NCI-H2081 (cell line): Measurements from ENCODE around the gene GBP1.
"Not testable (repeated sequence)": the region's sequence is repeated elsewhere in the genome, so short reads cannot be mapped to it uniquely, and the experiment has no call there.

Source experiments
- DNase-seq, 2 experiments: peaks; one replicate each; lab custom pipeline; 2025; lab: John Stamatoyannopoulos, UW

Gene GBP1

GRCh38 chr1:89065079-89065868 is at the start of gene GBP1:
TSS of gene GBP1 (minus strand) at chr1:89065208. CDS start at chr1:89063234, 1,974 bp downstream.
- DNase-seq = no peak

DNA sequence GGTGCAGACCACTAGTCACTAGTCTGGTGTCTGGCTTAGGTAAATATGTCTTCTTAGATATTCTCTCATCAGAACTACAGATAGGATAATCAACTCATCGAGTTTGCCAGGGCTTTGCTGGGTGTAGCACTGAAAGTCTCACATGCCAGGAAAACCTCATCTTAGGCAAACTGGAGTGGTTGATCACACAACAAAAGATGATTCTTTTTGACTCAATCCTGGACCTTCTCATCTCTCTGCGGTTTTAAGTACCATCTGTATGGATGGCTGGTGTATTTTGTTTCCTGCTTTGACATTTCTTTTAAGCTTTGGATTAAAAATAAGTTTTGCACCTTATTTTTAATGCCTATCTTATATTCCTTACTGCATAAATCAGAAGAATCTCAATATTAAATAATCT is 49.7 kb upstream of the GBP1 start:
- no peak for DNase-seq

- no peak for DNase-seq
Observed at GRCh38 chr1:89112871-89113613, 48.0 kb upstream of the GBP1 start.

DNA sequence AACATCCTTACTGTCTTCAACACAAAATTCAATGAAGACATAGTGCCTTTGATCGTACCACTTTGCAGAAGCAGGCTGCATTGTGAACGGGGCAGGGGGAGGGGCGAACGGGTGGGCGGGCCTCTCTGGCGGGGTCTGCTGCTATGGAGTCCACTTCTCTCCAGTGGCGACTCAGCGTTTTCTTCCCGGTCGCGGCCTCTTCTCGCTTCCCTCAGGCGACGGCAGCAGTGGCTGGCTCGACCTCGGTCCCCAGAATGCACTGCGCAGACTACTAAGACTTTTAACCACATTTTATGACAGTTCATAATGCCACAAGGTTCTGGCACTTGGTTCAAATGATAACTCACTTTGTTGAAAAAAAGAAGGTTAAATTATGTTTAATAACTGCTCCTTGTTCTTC is 39.7 kb upstream of the GBP1 start:
- DNase-seq = no peak

DNA sequence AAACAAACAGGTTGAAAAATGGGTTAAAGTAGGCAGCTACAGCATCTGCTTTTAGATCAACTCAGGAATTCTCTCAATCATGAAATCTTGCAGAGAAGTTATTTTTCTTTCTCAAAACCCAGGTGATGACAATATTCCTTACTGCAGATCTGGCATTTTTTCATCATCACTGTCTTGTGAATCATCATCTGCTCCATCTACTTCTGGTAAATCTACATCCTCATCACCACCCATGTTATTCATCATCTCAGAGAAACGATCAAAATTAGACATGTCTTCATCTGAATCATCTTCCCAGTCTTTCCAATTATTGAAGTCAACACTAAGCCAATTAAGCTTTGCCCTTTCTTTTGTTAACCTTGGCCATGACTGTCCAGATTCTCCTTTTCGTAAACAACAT is 39.1 kb upstream of the GBP1 start:
- no peak for DNase-seq

DNA sequence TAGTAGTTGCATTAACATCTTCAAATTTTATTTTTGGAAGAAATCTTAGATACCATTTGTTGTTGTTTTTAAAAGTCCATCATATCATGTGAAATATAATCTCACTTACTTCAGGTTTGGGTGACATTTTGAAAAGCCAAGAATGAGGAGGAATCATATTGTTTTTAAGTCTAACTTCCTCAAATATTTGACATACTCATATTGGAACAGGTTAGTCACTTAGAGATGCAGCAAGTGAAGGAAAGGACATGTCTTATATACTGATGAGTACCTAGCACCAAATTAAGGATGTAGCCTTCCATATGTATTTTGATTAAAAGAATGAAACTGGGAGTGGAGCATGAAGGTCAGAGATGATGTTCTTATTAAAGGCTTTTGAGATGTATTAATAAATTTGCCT is 37.0 kb upstream of the GBP1 start:
- no peak for DNase-seq

DNA sequence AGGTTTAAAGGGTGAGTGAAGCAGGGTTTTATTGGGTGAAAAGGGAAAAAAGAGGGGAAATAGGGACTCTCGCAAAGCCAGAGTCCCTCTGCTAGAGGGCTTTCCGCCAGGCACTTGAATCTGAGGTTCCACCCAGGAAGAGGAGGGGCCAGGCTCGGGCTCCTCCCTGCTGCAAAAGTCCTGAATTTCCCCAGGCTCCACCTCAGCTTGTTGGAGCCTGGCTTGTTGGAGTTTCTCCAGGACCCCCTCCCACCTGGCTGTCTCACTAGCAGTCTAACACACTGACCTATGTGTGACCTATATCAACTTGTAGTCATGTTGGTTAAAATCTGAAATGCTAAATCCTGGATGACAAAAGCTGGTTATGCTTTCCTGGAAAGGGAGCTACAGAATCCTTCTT is 35.4 kb upstream of the GBP1 start:
- no peak for DNase-seq

DNA sequence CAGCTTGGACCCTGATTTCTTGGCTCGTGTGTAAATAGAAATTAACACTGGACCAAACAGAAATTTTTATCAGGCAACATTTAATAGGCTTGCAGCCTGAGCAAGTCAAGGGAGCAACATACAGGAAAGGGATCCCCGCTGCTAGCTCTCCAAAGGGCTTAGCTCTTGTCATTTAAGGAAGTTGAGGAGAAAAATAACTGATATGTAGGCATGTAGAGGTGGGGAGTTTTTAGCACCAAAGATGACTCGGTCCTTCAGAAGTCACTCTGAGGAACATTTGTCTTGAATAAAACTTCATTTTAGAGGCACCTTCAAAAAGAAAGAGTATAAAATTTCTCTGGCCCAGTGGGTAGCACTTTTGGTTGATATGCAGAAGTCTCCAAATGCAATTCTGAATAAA is 33.8 kb upstream of the GBP1 start:
- no peak for DNase-seq

DNA sequence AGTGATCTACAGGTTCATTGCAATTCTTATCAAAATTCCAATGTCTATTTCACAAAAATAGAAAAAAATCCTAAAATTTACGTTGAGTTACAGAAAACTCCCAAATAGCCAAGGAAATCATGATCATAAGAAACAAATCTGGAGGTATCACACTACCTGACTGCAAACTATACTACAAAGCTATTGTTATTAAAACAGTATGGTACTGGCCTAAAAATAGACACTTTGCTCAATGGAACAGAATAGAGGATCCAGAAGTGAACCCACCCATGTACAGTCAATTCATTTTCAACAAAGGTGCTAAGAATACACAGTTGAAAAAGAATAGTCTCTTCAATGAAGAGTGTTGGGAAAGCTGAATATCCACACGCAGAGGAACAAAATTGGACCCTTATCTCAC is 30.7 kb upstream of the GBP1 start:
- no peak for DNase-seq

DNA sequence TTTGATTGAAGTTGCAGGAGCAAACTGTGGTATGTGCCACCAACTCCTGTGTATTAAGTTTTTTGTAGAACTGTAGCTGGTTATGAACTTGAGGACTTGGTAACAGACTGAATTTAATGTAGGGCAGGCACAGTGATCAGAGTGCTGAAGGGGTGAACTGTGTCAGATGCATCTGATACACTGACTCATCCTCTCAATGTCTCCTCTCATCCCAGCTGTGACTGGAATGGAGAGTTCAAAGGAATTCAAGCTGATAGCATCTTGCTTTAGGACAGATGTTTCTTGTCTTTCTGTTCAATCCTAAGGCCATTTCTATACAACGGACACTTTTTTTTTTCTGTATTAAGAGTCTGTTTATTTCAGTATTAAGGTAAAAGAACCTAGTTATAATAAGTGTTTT is 25.0 kb upstream of the GBP1 start:
- DNase-seq = no peak

DNA sequence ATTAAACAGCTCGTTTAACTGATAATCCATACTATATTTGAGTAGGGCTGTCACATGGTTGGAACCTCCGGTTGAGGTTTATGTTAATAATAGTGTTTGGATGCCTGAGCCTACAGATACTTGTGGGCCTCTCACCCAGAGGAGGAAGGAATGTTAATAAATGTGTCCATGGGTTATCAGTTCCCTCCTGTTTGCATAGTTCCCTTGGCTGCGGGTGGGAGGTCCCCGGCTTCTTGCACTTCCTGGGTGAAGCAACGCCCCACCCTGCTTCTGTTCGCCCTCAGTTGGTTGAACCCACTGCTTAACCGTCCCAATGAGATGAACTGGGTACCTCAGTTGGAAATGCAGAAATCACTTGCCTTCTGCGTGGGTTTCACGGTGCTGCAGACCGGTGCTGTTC is 23.6 kb upstream of the GBP1 start:
- no peak for DNase-seq

DNA sequence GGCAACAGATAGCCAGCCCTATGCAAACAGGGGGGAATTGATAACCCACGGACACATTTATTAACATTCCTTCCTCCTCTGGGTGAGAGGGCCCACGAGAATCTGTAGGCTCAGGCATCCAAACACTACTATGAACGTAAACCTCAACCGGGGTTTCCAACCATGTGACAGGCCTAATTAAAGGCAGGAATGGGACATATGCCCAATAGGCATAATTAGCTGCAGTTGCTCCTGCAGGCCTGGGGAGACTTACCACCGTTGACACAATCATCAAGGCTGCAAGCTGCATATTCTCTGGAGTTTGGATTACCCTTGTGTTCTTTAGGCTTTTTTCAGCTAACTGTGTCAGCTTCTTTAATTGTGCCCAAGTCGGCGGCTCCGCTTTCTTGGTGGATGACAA is 22.2 kb upstream of the GBP1 start:
- DNase-seq = no peak

DNA sequence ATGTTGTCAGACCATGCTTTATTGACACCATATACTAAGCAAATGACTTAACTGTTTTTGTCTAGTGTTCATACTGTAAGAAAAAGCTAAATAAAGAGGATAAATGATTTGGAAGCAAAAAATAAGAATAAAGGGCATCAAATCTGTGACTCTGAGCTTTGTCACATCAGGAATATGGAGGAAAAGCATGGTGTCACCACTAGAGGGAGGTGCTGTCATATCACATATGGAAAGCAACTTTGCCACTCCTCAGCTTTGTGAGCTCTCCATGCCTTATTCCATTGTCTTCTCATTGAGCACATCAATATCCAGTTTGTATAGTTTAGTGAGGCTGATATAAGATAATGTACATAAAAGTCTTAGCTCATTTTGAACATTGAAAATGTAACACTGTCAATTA is 20.8 kb upstream of the GBP1 start:
- DNase-seq = peak; percentile 19 to 39

GRCh38 chr1:89081005-89081404 is 16.0 kb upstream of the GBP1 start:
- DNase-seq = no peak

- DNase-seq = not testable (repeated sequence)
Observed at GRCh38 chr1:89080068-89080467, 15.1 kb upstream of the GBP1 start.

GRCh38 chr1:89072466-89073065 is 7.6 kb upstream of the GBP1 start:
- DNase-seq = not testable (repeated sequence)

GRCh38 chr1:89070509-89070908 is 5.5 kb upstream of the GBP1 start:
- DNase-seq = no peak

- DNase-seq = no peak
Observed at GRCh38 chr1:89069951-89070350, 4.9 kb upstream of the GBP1 start.

GRCh38 chr1:89068291-89068690 is 3.3 kb upstream of the GBP1 start:
- DNase-seq = no peak

DNA sequence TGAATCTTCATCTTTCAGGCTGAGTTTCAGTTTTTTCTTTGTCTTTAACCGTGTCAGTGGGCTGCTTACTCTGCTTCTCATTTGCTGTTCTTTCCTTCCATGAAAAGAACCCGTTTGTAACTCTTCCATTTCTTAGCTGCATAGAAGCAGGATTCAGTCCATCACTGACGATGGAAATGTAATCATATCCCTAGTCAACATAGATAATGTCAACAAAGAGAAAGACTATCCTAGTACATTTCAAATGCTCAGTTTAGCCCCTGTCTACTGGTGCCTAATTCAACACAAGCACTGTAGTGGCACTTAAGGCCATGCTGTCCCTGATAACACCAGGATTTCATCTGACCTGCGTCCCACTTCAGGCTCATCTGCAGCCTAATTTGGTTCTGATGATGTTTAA is 376 bp downstream of the GBP1 start:
- DNase-seq = no peak

DNA sequence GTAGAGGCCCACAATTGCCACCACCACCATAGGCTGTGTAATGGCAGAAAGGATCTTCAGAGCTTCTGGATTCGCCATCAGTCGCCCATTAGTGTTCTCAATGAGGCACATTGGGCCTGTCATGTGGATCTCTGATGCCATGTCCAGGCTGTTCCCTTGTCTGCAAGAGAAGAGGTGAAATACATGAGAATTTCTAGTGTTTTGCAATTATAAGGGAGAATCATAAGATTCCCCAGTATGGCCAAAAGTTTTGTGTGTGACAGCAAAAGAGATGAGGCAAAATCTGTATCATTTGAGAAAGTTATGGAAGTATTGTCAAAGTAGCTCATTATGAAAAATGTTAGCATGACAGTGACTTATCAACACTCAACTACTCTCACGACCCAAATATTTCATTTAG is 1.9 kb downstream of the GBP1 start:
- DNase-seq = no peak

DNA sequence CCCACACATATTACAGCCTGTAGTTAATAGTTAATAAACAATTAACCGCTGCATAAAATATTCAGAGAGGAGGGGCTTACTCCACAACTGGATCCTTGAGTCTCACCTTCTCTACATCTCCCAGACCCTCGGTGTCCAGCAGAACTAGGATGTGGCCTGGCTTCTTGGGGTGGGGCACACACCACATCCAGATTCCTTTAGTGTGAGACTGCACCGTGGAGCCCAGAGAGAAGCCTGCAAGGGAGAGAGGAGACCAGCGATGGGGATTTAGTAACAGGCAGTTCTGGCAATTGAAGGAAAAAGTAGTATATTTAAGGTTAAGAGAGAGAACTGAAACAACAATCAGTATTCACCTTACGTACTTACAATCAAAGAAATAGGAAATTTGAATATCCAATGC is 4.9 kb downstream of the GBP1 start:
- no peak for DNase-seq

GRCh38 chr1:89051955-89052312 is 13.1 kb downstream of the GBP1 start:
- no peak for DNase-seq
